ENCODE results near the gene LPCAT1.

DNA sequence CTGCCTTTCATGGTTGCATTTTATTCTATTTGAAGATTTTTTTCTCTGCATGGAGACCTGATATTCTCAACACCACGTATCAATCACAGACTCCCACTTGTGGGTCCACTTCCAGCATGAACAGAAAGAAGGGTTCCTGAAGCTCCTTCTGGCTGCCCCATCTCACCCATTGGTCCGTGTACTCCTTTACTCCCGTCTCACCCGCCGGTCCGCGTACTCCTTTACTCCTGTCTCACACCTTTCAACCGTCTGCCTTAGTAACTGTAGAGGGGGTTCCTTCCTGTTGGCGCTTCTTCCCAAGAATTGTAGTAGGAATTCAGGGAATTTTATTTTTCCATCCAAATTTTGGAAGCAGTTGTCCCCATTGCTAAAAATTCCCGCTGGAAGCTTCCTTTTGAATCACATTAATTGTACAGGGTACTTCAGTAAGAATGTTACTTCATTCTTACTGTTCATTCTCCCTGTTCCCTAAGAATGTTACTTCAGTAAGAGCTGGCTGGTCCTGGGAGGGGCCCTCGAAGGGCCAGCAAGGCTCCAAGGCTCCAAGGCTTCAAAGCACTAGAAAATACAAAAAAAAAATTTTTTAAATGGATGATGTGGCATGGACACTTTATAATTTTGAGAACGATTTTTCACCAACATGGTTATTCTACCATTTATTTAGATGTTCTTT, 3.9 kb upstream of the LPCAT1 start:
- TF ChIP-seq, protein P1, sequence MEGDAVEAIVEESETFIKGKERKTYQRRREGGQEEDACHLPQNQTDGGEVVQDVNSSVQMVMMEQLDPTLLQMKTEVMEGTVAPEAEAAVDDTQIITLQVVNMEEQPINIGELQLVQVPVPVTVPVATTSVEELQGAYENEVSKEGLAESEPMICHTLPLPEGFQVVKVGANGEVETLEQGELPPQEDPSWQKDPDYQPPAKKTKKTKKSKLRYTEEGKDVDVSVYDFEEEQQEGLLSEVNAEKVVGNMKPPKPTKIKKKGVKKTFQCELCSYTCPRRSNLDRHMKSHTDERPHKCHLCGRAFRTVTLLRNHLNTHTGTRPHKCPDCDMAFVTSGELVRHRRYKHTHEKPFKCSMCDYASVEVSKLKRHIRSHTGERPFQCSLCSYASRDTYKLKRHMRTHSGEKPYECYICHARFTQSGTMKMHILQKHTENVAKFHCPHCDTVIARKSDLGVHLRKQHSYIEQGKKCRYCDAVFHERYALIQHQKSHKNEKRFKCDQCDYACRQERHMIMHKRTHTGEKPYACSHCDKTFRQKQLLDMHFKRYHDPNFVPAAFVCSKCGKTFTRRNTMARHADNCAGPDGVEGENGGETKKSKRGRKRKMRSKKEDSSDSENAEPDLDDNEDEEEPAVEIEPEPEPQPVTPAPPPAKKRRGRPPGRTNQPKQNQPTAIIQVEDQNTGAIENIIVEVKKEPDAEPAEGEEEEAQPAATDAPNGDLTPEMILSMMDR (IDR thresholded peaks at IDR 0.05) = no peak
- no peak for TF ChIP-seq ZFX (IDR thresholded peaks at IDR 0.05; ENCODE audit: borderline replicate concordance)

Measured in 22Rv1 (cell line).